Cardiac muscle cell (in vitro differentiated cells and primary cell): ENCODE results near the gene RAD54L. TPM values are rescaled to one million over a fixed set of nuclear protein-coding genes. Genes with fewer than 3 reads are reported as not detected.
"Not testable (repeated sequence)": the region's sequence is repeated elsewhere in the genome, so short reads cannot be mapped to it uniquely, and the experiment has no call there.

Experiments used
- DNase-seq, 2 donors: peaks; one replicate each; pipeline versions ENCODE4 v3.0.0 to v3.0.0-alpha.2; 2010 to 2017; ENCODE audit warnings: low read depth in 1 of 2, low spot score in 1 of 2
- H3K27ac ChIP-seq: fragments of 200-600 bp; sonication (generic); 2 replicates; pipeline ENCODE4 v1.5.1; 2016
- H3K27me3 ChIP-seq: fragments of 200-600 bp; sonication (generic); 2 replicates; pipeline ENCODE4 v1.6.0; 2016; ENCODE audit warnings: control low read depth
- H3K36me3 ChIP-seq: fragments of 200-600 bp; sonication (generic); 2 replicates; pipeline ENCODE4 v1.5.1; 2016; ENCODE audit warnings: control low read depth
- H3K4me1 ChIP-seq: fragments of 200-600 bp; sonication (generic); 2 replicates; pipeline ENCODE4 v1.8.1; 2017; ENCODE audit warnings: low read depth, mild to moderate bottlenecking, mixed run types
- H3K4me3 ChIP-seq: fragments of 200-600 bp; sonication (generic); 2 replicates; pipeline ENCODE4 v1.5.1; 2016; ENCODE audit warnings: mild to moderate bottlenecking
- H3K9me3 ChIP-seq: fragments of 200-600 bp; sonication (generic); 2 replicates; pipeline ENCODE4 v1.5.1; 2017; ENCODE audit warnings: low read depth, mild to moderate bottlenecking, control low read depth
- polyA plus RNA-seq: library from polyadenylated mRNA; unstranded; fragments of >200 nt; fragmentation: Nextera tagmentation; extraction: Ambion mirVana; gene quantifications from 2 replicates; pipeline ENCODE4 v1.2.1, GENCODE V29; 2016
- total RNA-seq: library from RNA; depleted of rRNA; stranded (reverse); fragments of >200 nt; gene quantifications from 2 replicates; pipeline ENCODE4 v1.2.3, GENCODE V29; 2016
- TF ChIP-seq, protein P1 (sequence below): IDR thresholded peaks from 2 replicates; pipeline ENCODE4 v1.5.1; 2012; ENCODE audit warnings: low read depth, mild to moderate bottlenecking, low read length

Gene RAD54L
- total and polyA plus RNA-seq, 2 experiments from 2014 or later = 2.5 to 5.9 TPM

DNA sequence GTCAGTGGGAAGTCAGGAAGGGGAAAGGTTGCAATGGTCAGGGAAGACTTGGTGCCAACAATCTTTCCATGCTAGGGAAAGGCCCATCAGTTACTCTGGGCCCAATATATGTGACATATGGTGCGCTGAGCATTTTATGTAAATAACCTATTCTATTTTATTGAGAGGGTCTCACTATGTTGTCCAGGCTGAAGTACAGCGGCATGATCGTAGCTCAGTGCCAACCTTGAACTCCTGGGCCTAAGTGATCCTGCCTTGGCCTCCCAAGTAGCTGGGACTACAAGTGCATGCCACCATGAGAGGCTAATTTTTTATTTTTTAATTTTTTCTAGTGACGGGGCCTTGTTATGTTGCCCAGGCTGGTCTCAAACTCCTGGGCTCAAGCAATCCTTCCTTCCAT is 62.8 kb downstream of the RAD54L start:
- Histone ChIP-seq H3K27me3 (no peaks in the 10 kb centered on the region), H3K9me3 (no peaks in the 10 kb centered on the region), H3K4me1 (no peaks in the 10 kb centered on the region), H3K36me3 (peaks cover 42% of the 10 kb centered on the region), H3K27ac (no peak overlapping the region), H3K4me3 (no peak overlapping the region)
- TF ChIP-seq, protein P1, sequence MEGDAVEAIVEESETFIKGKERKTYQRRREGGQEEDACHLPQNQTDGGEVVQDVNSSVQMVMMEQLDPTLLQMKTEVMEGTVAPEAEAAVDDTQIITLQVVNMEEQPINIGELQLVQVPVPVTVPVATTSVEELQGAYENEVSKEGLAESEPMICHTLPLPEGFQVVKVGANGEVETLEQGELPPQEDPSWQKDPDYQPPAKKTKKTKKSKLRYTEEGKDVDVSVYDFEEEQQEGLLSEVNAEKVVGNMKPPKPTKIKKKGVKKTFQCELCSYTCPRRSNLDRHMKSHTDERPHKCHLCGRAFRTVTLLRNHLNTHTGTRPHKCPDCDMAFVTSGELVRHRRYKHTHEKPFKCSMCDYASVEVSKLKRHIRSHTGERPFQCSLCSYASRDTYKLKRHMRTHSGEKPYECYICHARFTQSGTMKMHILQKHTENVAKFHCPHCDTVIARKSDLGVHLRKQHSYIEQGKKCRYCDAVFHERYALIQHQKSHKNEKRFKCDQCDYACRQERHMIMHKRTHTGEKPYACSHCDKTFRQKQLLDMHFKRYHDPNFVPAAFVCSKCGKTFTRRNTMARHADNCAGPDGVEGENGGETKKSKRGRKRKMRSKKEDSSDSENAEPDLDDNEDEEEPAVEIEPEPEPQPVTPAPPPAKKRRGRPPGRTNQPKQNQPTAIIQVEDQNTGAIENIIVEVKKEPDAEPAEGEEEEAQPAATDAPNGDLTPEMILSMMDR = no peak
- no peak for DNase-seq

DNA sequence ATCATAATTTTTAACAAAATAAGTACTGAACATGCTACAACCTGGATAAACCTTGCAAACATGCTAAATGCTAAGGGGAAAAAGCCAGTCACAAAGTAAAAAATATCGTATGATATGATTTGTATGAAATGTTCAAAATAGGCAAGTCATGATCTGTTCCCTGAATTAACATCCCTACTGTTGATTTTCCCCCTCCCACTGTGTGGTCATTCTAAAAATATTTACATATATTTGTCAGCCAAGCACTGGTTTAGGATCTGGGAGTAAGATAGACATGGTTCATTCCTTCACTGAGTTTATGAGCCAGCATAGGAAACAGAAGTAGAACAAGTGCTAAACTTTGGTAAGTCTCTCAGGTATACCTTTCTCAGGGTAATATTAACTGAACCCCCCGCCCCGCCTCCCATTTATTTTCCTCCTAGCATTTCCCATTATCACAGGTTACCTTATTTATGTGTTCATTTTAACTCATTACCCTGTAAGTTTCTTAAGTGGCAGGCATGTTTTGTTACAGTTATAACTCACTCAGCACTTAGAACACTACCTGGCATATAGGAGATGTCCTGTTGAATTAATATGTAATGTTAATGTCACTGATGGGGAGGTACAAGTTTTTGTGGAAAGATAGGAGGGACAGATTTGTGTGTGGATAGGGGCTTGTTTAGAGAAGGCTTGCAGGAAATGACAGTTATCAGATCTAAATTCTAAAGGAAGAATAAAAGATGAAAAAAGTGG is 68.3 kb downstream of the RAD54L start:
- no peaks in the 10 kb centered on the region for H3K27me3 ChIP-seq
- no peaks in the 10 kb centered on the region for H3K4me1 ChIP-seq
- H3K36me3 ChIP-seq = peaks cover 38% of the 10 kb centered on the region
- TF ChIP-seq, protein P1 = no peak
- no peaks in the 10 kb centered on the region for H3K9me3 ChIP-seq
- H3K27ac ChIP-seq = peak overlapping the region; percentile 39
- no peak for DNase-seq
- H3K4me3 ChIP-seq = no peak overlapping the region

DNA sequence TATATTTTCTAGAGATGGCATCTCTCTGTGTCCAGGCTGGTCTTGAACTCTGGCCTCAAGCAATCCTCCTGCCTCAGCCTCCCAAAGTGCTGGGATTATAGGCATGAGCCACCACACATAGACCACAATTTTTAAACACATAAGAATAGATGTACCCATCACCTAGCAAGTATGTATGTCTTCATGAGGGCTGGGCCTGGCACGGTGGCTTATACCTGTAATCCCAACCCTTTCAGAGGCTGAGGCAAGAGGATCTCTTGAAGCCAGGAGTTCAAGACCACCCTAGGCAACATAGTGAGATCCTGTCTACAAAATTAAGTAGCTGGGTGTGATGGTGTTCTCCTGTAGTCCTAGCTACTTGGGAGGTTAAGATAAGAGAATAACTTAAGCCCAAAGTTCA is 69.8 kb downstream of the RAD54L start:
- Histone ChIP-seq H3K4me1 (no peaks in the 10 kb centered on the region), H3K9me3 (no peaks in the 10 kb centered on the region), H3K27ac (no peak overlapping the region), H3K27me3 (no peaks in the 10 kb centered on the region), H3K4me3 (no peak overlapping the region), H3K36me3 (peaks cover 29% of the 10 kb centered on the region)
- no peak for DNase-seq
- TF ChIP-seq, protein P1 = no peak

DNA sequence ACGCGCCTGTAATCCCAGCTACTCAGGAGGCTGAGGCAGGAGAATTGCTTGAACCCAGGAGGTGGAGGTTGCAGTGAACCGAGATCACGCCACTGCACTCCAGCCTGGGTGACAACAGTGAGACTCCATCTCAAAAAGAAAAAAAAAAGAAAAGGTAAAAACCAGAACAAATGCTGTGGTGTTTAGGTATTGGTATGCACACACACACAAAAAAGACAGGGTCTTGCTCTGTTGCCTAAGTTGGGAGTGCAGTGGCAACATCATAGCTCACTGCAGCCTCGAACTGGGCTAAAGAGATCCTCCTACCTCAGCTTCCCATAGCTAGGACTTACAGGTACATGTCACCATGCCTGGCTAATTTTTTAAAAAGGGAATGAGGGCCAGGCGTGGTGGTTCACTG is 71.7 kb downstream of the RAD54L start:
- not testable (repeated sequence) for DNase-seq, H3K27me3 ChIP-seq, H3K4me1 ChIP-seq, H3K27ac ChIP-seq, H3K9me3 ChIP-seq, H3K4me3 ChIP-seq
- H3K36me3 ChIP-seq = peaks cover 12% of the 10 kb centered on the region

DNA sequence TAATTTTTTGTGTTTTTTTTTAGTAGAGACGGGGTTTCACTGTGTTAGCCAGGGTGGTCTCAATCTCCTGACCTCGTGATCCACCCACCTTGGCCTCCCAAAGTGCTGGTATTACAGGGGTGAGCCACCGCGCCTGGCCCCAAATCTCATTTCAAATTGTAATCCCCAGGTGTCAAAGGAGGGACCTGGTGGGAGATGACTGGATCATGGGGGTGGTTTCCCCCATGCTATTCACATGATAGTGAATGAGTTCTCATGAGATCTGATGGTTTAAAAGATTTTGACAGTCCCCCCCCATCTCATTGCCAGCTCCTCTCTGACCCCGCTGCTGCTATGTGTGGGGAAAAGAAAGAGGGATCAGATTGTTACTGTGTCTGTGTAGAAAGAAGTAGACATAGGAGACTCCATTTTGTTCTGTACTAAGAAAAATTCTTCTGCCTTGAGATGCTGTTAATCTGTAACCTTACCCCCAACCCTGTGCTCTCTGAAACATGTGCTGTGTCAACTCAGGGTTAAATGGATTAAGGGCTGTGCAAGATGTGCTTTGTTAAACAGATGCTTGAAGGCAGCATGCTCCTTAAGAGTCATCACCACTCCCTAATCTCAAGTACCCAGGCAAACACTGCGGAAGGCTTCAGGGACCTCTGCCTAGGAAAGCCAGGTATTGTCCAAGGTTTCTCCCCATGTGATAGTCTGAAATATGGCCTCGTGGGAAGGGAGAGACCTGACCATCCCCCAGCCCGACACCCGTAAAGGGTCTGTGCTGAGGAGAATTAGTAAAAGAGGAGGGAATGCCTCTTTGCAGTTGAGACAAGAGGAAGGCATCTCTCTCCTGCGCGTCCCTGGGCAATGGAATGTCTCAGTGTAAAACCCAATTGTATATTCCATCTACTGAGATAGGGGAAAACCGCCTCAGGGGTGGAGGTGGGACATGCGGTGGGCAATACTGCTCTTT is 72.7 kb downstream of the RAD54L start:
- H3K27ac ChIP-seq = not testable (repeated sequence)

DNA sequence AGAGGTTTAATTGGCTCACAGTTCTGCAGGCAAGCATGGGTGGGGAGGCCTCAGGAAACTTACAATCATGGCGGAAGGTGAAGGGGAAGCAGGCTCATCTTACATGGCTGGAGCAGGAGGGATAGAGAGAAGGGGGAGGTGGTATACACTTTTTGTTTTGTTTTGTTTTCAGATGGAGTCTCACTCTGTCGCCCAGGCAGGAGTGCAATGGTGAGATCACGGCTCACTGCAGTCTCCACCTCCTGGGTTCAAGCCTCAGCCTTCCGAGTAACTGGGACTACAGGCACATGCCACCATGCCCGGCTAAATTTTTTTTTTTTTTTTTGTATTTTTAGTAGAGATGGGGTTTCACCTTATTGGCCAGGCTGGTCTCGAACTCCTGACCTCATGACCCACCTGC is 74.6 kb downstream of the RAD54L start:
- H3K9me3 ChIP-seq, H3K27ac ChIP-seq, H3K27me3 ChIP-seq, H3K4me3 ChIP-seq, H3K36me3 ChIP-seq, DNase-seq, H3K4me1 ChIP-seq: not testable (repeated sequence)

More for the DNA sequence above, 72.7 kb downstream of the RAD54L start:
- not testable (repeated sequence) for H3K36me3 ChIP-seq, H3K9me3 ChIP-seq, H3K4me3 ChIP-seq, DNase-seq, H3K4me1 ChIP-seq, H3K27me3 ChIP-seq

DNA sequence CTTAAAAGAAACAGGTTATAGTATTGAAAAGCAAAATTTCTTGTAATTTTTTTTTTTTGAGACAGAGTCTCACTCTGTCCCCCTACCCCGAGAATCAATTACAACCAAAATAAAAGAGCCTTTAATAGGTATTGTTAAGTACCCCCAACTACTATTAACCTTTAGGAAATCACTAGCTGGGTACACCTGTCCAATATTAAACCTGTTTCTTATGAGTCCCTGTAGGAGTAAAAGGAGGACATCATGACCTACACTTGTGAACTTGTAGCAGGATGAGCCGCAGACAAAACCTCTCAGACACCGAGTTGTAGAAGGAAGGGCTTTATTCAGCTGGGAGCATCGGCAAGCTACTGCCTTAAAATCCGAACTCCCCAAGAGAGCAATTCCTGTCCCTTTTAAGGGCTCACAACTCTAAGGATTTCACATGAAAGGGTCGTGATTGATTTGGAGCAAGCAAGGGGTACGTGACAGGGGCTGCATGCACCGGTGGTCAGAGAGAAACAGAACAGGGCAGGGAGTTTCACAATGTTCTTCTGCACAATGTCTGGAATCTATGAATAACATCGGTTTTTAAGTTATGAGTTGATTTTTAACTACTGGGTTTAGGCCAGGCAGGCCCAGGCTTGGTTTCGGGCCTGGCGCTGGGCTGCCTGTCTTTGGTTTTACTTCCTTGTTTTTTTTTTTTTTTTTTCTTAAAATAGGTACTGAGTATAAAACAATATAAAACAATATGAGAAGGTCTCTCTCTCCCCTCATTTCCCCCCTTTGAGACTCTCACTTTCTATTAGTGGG is 77.9 kb downstream of the RAD54L start:
- not testable (repeated sequence) for H3K27ac ChIP-seq, H3K4me1 ChIP-seq, DNase-seq, H3K36me3 ChIP-seq, H3K9me3 ChIP-seq, H3K4me3 ChIP-seq, H3K27me3 ChIP-seq
